Chondrocyte (in vitro differentiated cells): ENCODE data around the gene CCDC12. TPM values are rescaled to one million over a fixed set of nuclear protein-coding genes. Genes with fewer than 3 reads are reported as not detected.

ENCODE experiments used
- DNase-seq: peaks from one replicate; pipeline ENCODE4 v3.0.0; 2021; ENCODE audit warnings: mixed read lengths, low spot score
- H3K27ac Mint-ChIP-seq: one replicate; pipeline ENCODE4 v1.8.0; 2021; ENCODE audit warnings: mild to moderate bottlenecking, moderate library complexity, mixed read lengths; ENCODE audit not compliant: unreplicated experiment
- H3K27me3 Mint-ChIP-seq: 2 replicates; pipeline ENCODE4 v1.8.0; 2021; ENCODE audit warnings: low read depth, mixed read lengths
- H3K36me3 Mint-ChIP-seq: 2 replicates; pipeline ENCODE4 v1.8.0; 2021; ENCODE audit warnings: low read depth, mixed read lengths
- H3K4me1 Mint-ChIP-seq: 2 replicates; pipeline ENCODE4 v1.8.0; 2021; ENCODE audit warnings: low read depth, mild to moderate bottlenecking, mixed read lengths
- H3K4me3 Mint-ChIP-seq: one replicate; pipeline ENCODE4 v1.8.0; 2021; ENCODE audit warnings: mild to moderate bottlenecking, moderate library complexity, mixed read lengths; ENCODE audit not compliant: unreplicated experiment
- H3K9me3 Mint-ChIP-seq: 2 replicates; pipeline ENCODE4 v1.8.0; 2021; ENCODE audit warnings: low read depth, mixed read lengths
- total RNA-seq: library from RNA; stranded (reverse); gene quantifications from 3 replicates; pipeline ENCODE4 v1.2.1, GENCODE V29; 2021
- TF ChIP-seq, protein P1 (sequence below): fragments of 200-600 bp; sonication (generic); IDR thresholded peaks from 2 replicates; pipeline ENCODE4 v1.5.0; 2021; ENCODE audit warnings: antibody characterized with exemption, mild to moderate bottlenecking, moderate library complexity

Gene CCDC12
- total RNA-seq, 1 donor from 2014 or later = 21.8 TPM

DNA sequence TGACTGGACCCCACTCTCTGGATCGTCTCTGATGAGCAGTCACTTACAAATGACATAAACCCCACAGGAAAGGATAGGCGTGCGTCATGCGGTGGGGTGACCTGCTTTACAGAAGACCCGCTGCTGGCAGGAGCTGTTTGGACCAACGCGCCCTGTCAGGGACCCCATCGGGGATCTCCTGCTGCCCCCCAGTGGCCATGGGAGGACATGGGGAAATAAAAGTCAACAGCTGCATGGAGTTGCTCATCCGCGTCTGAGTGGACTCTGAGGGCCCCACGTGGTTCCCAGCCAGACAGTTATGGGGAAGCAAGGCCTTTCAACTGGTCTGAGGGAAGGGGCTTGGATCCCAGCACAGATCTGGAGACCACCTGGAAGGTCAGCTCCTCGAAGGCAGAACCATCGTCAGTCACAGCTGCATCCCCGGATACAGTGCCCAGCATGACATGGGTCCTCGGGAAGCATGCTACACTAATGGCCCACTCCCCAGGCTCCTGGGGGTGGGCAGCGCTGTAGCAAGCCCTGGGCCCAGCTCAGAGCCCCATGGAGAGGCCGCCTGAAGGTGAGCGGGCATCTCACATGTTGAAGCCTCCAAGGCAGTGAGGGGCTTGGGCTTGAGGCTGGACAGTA, 66.9 kb downstream of the CCDC12 start:
- Mint-ChIP-seq H3K36me3 (no peaks in the 10 kb centered on the region), H3K4me3 (no peak overlapping the region), H3K4me1 (peaks cover 18% of the 10 kb centered on the region), H3K9me3 (no peaks in the 10 kb centered on the region), H3K27me3 (no peaks in the 10 kb centered on the region), H3K27ac (no peak overlapping the region)
- TF ChIP-seq, protein P1, sequence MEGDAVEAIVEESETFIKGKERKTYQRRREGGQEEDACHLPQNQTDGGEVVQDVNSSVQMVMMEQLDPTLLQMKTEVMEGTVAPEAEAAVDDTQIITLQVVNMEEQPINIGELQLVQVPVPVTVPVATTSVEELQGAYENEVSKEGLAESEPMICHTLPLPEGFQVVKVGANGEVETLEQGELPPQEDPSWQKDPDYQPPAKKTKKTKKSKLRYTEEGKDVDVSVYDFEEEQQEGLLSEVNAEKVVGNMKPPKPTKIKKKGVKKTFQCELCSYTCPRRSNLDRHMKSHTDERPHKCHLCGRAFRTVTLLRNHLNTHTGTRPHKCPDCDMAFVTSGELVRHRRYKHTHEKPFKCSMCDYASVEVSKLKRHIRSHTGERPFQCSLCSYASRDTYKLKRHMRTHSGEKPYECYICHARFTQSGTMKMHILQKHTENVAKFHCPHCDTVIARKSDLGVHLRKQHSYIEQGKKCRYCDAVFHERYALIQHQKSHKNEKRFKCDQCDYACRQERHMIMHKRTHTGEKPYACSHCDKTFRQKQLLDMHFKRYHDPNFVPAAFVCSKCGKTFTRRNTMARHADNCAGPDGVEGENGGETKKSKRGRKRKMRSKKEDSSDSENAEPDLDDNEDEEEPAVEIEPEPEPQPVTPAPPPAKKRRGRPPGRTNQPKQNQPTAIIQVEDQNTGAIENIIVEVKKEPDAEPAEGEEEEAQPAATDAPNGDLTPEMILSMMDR = peak; percentile 94
- DNase-seq = peak; percentile 93

DNA sequence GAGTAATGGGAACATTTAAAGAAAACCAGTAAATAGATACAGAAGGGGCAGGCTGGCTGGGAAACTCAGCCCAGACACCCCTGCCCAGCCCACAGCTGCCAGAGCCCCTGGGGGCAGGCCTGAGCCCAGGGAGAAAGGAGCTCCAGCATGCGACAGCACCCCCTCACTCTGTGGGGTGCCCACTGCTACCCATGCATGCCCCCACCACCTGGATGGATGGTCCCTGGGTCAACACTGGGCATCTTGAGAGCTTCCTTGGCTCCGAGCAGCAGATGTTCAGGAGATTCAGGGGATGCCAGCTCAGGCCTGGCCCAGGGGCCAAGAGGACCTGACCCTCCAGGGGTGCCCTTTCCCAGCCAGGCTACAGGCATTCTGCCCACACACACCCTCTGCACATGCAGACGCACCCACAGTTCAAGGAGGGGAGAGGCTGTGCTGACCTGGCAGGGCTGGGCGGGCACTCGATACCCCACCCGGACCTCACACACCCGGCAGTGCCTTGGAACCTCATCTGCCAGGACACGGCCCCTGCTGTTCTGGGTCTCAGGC, 67.5 kb downstream of the CCDC12 start:
- no peaks in the 10 kb centered on the region for H3K9me3 Mint-ChIP-seq
- H3K4me3 Mint-ChIP-seq = no peak overlapping the region
- peaks cover 15% of the 10 kb centered on the region for H3K4me1 Mint-ChIP-seq
- DNase-seq = peak; percentile 75
- no peak overlapping the region for H3K27ac Mint-ChIP-seq
- H3K27me3 Mint-ChIP-seq = no peaks in the 10 kb centered on the region
- no peaks in the 10 kb centered on the region for H3K36me3 Mint-ChIP-seq
- TF ChIP-seq, protein P1 = no peak

DNA sequence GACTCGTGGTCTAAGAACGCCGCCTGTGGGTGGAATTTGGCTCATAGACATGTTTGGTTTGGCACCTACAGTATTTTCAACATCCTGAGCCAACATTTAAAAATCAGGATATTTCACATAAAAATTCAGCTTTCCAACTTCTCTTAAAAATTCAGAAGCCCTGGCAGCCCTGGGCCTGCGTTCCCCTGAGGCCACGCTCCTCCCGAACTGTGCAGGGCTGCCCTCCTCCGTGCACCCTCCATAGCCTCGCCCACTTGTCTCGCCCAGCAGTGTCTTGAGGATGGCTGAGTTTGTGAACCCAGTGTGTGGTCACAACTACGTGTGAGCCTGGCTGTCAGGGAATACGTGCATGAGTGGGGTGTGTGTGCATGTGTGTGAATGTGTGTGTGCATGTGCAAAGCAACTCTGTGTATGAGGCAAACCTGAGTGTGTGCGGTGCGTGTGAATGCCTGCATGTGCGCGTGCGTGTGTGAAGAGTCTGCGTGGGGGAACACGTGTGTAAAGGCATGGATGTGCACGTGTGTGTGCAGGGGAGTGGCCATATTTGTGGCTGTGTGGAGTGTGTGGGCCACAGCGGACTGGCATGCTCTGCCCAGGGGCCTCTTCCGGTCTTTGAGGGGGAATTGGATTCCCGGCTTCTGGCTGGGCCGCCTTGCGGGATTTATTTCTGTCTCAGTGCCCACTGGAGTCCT, 68.1 kb downstream of the CCDC12 start:
- DNase-seq = peak; percentile 69

DNA sequence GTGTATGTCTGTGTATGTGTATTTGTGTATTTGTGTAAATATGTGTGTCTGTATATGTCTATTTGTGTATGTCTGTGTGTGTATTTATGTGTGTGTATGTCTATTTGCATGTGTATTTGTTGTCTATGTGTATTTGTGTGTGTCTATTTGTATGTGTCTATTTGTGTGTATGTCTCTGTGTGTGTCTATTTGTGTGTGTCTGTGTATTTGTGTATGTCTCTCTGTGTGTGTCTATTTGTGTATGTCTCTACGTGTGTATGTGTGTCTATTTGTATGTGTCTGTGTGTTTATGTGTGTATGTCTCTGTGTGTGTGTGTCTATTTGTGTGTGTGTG, 68.6 kb downstream of the CCDC12 start:
- Mint-ChIP-seq H3K4me1 (peaks cover 10% of the 10 kb centered on the region), H3K36me3 (no peaks in the 10 kb centered on the region), H3K9me3 (no peaks in the 10 kb centered on the region), H3K27ac (no peak overlapping the region), H3K27me3 (no peaks in the 10 kb centered on the region), H3K4me3 (no peak overlapping the region)
- DNase-seq = no peak
- TF ChIP-seq, protein P1 = no peak

More for the DNA sequence above, 68.1 kb downstream of the CCDC12 start:
- Mint-ChIP-seq H3K4me1 (peaks cover 11% of the 10 kb centered on the region), H3K27me3 (no peaks in the 10 kb centered on the region), H3K36me3 (no peaks in the 10 kb centered on the region), H3K4me3 (no peak overlapping the region), H3K9me3 (no peaks in the 10 kb centered on the region), H3K27ac (no peak overlapping the region)
- TF ChIP-seq, protein P1 = peak; percentile 75

DNA sequence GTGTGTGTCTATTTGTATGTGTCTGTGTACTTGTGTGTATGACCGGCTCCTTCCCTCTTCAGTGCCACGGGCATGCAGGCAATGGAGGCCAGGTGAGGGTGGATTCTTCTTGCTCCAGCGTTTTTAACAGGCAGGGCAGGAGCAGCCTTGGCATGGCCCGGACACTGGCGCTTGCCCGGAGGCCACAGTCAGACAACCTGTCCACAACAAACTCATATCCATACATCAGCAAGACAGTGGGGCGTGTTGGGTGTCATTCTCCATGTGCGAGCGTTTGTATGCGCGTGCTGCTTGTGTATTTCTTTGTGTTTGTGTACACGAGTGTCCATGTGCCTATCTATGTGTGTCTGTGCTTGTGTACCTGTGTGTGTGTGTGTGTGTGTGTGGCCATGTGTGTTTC, 69.3 kb downstream of the CCDC12 start:
- no peak overlapping the region for H3K4me3 Mint-ChIP-seq
- no peaks in the 10 kb centered on the region for H3K9me3 Mint-ChIP-seq
- no peaks in the 10 kb centered on the region for H3K36me3 Mint-ChIP-seq
- peaks cover 10% of the 10 kb centered on the region for H3K4me1 Mint-ChIP-seq
- no peak overlapping the region for H3K27ac Mint-ChIP-seq
- TF ChIP-seq, protein P1 = no peak
- peak; percentile 46 for DNase-seq
- no peaks in the 10 kb centered on the region for H3K27me3 Mint-ChIP-seq
